NCI-H187 (cell line): ENCODE data around the gene NUP37.

ENCODE experiments used
- DNase-seq, 2 experiments: peaks; one replicate each; lab custom pipeline; 2025; lab: John Stamatoyannopoulos, UW

NUP37 gene

GRCh38 chr12:102026728-102027127, 93.2 kb downstream of the NUP37 start:
- DNase-seq = no peak

DNA sequence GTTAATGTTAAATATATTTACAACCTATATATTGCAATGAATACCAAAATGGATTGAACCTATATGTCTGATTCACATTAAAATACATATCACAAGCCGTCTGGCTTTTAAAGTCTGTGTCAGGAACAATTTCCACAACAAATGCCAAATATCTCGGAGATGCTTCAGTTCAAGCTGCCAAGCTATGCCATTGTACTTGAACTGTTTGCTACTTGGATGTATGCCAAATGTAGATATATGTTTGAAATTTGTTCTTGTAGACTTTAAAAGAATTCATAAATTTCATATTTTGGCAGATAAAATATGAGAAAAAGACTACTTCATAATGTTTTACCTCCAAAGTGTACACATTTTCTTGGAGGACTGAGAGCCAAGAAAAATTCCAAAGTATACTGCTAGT, 95.1 kb downstream of the NUP37 start:
- DNase-seq = no peak

DNA sequence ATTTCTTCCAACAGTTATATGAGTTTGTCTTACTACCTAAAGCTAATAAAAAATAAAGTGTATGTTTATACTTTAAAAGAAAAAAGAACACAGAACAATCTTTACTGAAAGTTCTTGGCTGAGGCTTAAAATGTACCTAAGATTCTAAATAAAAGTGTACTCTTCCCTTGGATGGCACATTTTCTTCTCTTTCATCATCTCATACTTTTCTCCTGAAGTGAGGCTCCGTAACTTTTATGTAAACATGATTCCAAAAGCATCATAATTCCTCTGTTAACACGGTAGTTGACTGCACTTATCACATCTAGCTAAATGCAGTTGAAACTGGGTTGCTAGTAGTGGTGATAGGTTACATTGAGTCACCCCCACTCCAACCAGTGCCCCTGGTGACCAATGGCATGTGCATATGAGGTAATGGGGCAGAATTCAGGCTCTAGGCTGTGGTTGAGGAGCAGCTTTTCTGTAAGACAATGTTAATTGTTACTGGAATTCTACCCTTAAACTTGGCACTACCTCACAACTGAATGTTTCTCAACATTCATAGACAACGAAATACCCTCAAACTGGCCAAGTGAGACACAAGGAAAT, 96.5 kb downstream of the NUP37 start:
- DNase-seq = no peak
